ENCODE data around the gene ACO2. TPM values are rescaled to one million over a fixed set of nuclear protein-coding genes. Genes with fewer than 3 reads are reported as not detected.

Gene ACO2
- polyA plus RNA-seq, 1 of the 3 experiments (the other 2 are of a cell fraction), result 47.0 TPM

GRCh38 chr22:41567512-41567768 lies 98.5 kb downstream of the ACO2 start:
- Histone ChIP-seq H3K27me3 (ENCODE audit: insufficient read depth) (no peaks in the 10 kb centered on the region), H3K9ac (no peak overlapping the region), H3K9me3 (no peaks in the 10 kb centered on the region), H3K4me1 (ENCODE audit: control insufficient read depth in 1 of 2, insufficient read depth in 2 of 2, low read depth in 1 of 2, low read length in 1 of 2) (peaks cover 0 to 13% of the 10 kb centered on the region in 2 experiments; a peak in 1 of 4 replicates), H3K36me3 (replicated peaks in 1 of 2; ENCODE audit: control insufficient read depth in 1 of 2, insufficient read depth in 2 of 2, low read length in 1 of 2) (no peaks in the 10 kb centered on the region), H2AFZ (ENCODE audit: low read depth) (no peak overlapping the region), H3K9me2 (no peaks in the 10 kb centered on the region), H3K27ac (ENCODE audit: low read depth in 2 of 2, low read length in 1 of 2) (no peak overlapping the region), H3K4me3 (ENCODE audit: low read depth in 2 of 2, low read length in 1 of 2) (no peak overlapping the region), H4K20me1 (ENCODE audit: insufficient read depth) (no peaks in the 10 kb centered on the region), H3F3A (replicated peaks; ENCODE audit: insufficient read depth) (peaks cover 17% of the 10 kb centered on the region), H3K79me2 (ENCODE audit: insufficient read depth) (no peaks in the 10 kb centered on the region), H3K4me2 (no peak overlapping the region)
- no peak for DNase-seq
- CTCF ChIA-PET, result no interaction called here
- POLR2A ChIA-PET, result no interaction called here
- no peak for TF ChIP-seq MEF2A (IDR thresholded peaks at IDR 0.05; ENCODE audit: borderline replicate concordance, low read depth)
- no peak for TF ChIP-seq FOSL2 (IDR thresholded peaks at IDR 0.05; ENCODE audit: borderline replicate concordance, low read depth)
- TF ChIP-seq ELF1 (IDR thresholded peaks at IDR 0.05), result no peak
- no peak for TF ChIP-seq EP300 (IDR thresholded peaks at IDR 0.05; ENCODE audit: borderline replicate concordance in 1 of 2, low read depth in 1 of 2, low read length in 1 of 2)
- no peak for TF ChIP-seq POLR2AphosphoS5 (IDR thresholded peaks at IDR 0.05; ENCODE audit: low read depth, low read length)
- no peak for TF ChIP-seq GATA2 (CRISPR knock-in tag; IDR thresholded peaks at IDR 0.05)
- no peak for TF ChIP-seq JUND (IDR thresholded peaks at IDR 0.05)
- TF ChIP-seq FOXM1 (IDR thresholded peaks at IDR 0.05; ENCODE audit: low read depth), result no peak
- no peak for TF ChIP-seq USF2 (IDR thresholded peaks at IDR 0.05; ENCODE audit: borderline replicate concordance, low read depth, low read length)
- TF ChIP-seq RAD21 (IDR thresholded peaks at IDR 0.05; ENCODE audit: low read length), result no peak
- TF ChIP-seq EZH2phosphoT487 (IDR thresholded peaks at IDR 0.05; ENCODE audit: borderline replicate concordance, low read depth), result no peak
- no peak for TF ChIP-seq NRF1 (IDR thresholded peaks at IDR 0.05; ENCODE audit: low read depth, low read length)
- no peak for TF ChIP-seq SMC3 (IDR thresholded peaks at IDR 0.05; ENCODE audit: low read depth, low read length)
- TF ChIP-seq RFX5 (IDR thresholded peaks at IDR 0.05; ENCODE audit: low read length), result no peak
- TF ChIP-seq SIN3A (IDR thresholded peaks at IDR 0.05; ENCODE audit: borderline replicate concordance, low read depth, low read length), result no peak
- 100% methylated on average over 1 of the region's 3 CpGs for WGBS (ENCODE audit: low lambda C conversion rate)

- POLR2A ChIA-PET, result no interaction called here
- no peak overlapping the region for H2AFZ ChIP-seq (ENCODE audit: low read depth)
- H3K36me3 ChIP-seq (replicated peaks in 1 of 2; ENCODE audit: control insufficient read depth in 1 of 2, insufficient read depth in 2 of 2, low read length in 1 of 2), result no peaks in the 10 kb centered on the region
- H3K79me2 ChIP-seq (ENCODE audit: insufficient read depth), result no peaks in the 10 kb centered on the region
- no peak for TF ChIP-seq RFX5 (IDR thresholded peaks at IDR 0.05; ENCODE audit: low read length)
- no peak for TF ChIP-seq EP300 (IDR thresholded peaks at IDR 0.05; ENCODE audit: borderline replicate concordance in 1 of 2, low read depth in 1 of 2, low read length in 1 of 2)
- TF ChIP-seq TAF1 (IDR thresholded peaks at IDR 0.05; ENCODE audit: borderline replicate concordance, low read depth, low read length), result no peak
- TF ChIP-seq, protein P1, sequence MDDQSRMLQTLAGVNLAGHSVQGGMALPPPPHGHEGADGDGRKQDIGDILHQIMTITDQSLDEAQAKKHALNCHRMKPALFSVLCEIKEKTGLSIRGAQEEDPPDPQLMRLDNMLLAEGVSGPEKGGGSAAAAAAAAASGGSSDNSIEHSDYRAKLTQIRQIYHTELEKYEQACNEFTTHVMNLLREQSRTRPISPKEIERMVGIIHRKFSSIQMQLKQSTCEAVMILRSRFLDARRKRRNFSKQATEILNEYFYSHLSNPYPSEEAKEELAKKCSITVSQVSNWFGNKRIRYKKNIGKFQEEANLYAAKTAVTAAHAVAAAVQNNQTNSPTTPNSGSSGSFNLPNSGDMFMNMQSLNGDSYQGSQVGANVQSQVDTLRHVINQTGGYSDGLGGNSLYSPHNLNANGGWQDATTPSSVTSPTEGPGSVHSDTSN (IDR thresholded peaks at IDR 0.05), result no peak
- no peak for TF ChIP-seq RXRA (IDR thresholded peaks at IDR 0.05; ENCODE audit: borderline replicate concordance, low read depth)
- no peak for TF ChIP-seq IRF3 (IDR thresholded peaks at IDR 0.05; ENCODE audit: low read depth, low read length)
- TF ChIP-seq USF2 (IDR thresholded peaks at IDR 0.05; ENCODE audit: borderline replicate concordance, low read depth, low read length), result no peak
- no peaks in the 10 kb centered on the region for H3K9me2 ChIP-seq
- CTCF ChIA-PET, result interaction anchor here (0.6 to 1.9 kb wide), 2 partner anchors 10 to 28 kb away, joined by 3 to 4 read pairs; no protein-coding TSS in a partner anchor
- no peaks in the 10 kb centered on the region for H3K27me3 ChIP-seq (ENCODE audit: insufficient read depth)
- DNase-seq, result peak; percentile 57
- 59% methylated on average over 5 of the region's 7 CpGs for WGBS (ENCODE audit: low lambda C conversion rate)
- H3K27ac ChIP-seq (ENCODE audit: low read depth in 2 of 2, low read length in 1 of 2), result no peak overlapping the region; a peak in 1 of 4 replicates
- H4K20me1 ChIP-seq (ENCODE audit: insufficient read depth), result no peaks in the 10 kb centered on the region
- peaks cover 17% of the 10 kb centered on the region for H3F3A ChIP-seq (replicated peaks; ENCODE audit: insufficient read depth)
- H3K9ac ChIP-seq, result no peak overlapping the region
- no peak overlapping the region for H3K4me3 ChIP-seq (ENCODE audit: low read depth in 2 of 2, low read length in 1 of 2)
- H3K4me1 ChIP-seq (ENCODE audit: control insufficient read depth in 1 of 2, insufficient read depth in 2 of 2, low read depth in 1 of 2, low read length in 1 of 2), result peaks cover 0 to 6% of the 10 kb centered on the region in 2 experiments; a peak in 1 of 4 replicates
- H3K9me3 ChIP-seq, result no peaks in the 10 kb centered on the region
- no peak overlapping the region for H3K4me2 ChIP-seq
These were observed 99.9 kb downstream of the ACO2 start for GRCh38 chr22:41568811-41569210.
